ENCODE data around the gene DLAT.
"Not testable (repeated sequence)": the region's sequence is repeated elsewhere in the genome, so short reads cannot be mapped to it uniquely, and the experiment has no call there.

Gene DLAT

GRCh38 chr11:111996129-111996528, 29.1 kb upstream of the DLAT start:
- Mint-ChIP-seq H3K36me3 (ENCODE audit: low read depth) (peaks cover 32% of the 10 kb centered on the region), H3K27me3 (no peaks in the 10 kb centered on the region), H3K4me1 (ENCODE audit: low read depth) (peaks cover 4% of the 10 kb centered on the region), H3K9me3 (no peaks in the 10 kb centered on the region), H3K27ac (no peak overlapping the region), H3K4me3 (no peak overlapping the region)

GRCh38 chr11:111996669-111997068, 28.5 kb upstream of the DLAT start:
- H3K9me3 Mint-ChIP-seq; H3K27me3 Mint-ChIP-seq; H3K4me3 Mint-ChIP-seq; H3K4me1 Mint-ChIP-seq (ENCODE audit: low read depth); H3K27ac Mint-ChIP-seq: not testable (repeated sequence)
- H3K36me3 Mint-ChIP-seq (ENCODE audit: low read depth): peaks cover 35% of the 10 kb centered on the region

GRCh38 chr11:111999111-111999510, 26.1 kb upstream of the DLAT start:
- Mint-ChIP-seq H3K4me3 (no peak overlapping the region), H3K27ac (no peak overlapping the region), H3K9me3 (no peaks in the 10 kb centered on the region), H3K27me3 (no peaks in the 10 kb centered on the region), H3K4me1 (ENCODE audit: low read depth) (peaks cover 4% of the 10 kb centered on the region), H3K36me3 (ENCODE audit: low read depth) (peaks cover 44% of the 10 kb centered on the region)

- H3K27me3 Mint-ChIP-seq: peaks cover 3% of the 10 kb centered on the region
- peaks cover 4% of the 10 kb centered on the region for H3K4me1 Mint-ChIP-seq (ENCODE audit: low read depth)
- no peak overlapping the region for H3K27ac Mint-ChIP-seq
- peaks cover 43% of the 10 kb centered on the region for H3K36me3 Mint-ChIP-seq (ENCODE audit: low read depth)
- H3K4me3 Mint-ChIP-seq: no peak overlapping the region
- no peaks in the 10 kb centered on the region for H3K9me3 Mint-ChIP-seq
Observed at GRCh38 chr11:112000703-112001102, 24.5 kb upstream of the DLAT start.

- Mint-ChIP-seq H3K4me3 (no peak overlapping the region), H3K9me3 (no peaks in the 10 kb centered on the region), H3K27ac (no peak overlapping the region), H3K36me3 (ENCODE audit: low read depth) (peaks cover 38% of the 10 kb centered on the region), H3K4me1 (ENCODE audit: low read depth) (peaks cover 4% of the 10 kb centered on the region), H3K27me3 (peaks cover 3% of the 10 kb centered on the region)
Observed at GRCh38 chr11:112002491-112003216, 22.6 kb upstream of the DLAT start.

- H3K9me3 Mint-ChIP-seq: peaks cover 4% of the 10 kb centered on the region
- H3K27ac Mint-ChIP-seq: no peak overlapping the region
- peaks cover 8% of the 10 kb centered on the region for H3K27me3 Mint-ChIP-seq
- peaks cover 31% of the 10 kb centered on the region for H3K36me3 Mint-ChIP-seq (ENCODE audit: low read depth)
- H3K4me3 Mint-ChIP-seq: no peak overlapping the region
- no peaks in the 10 kb centered on the region for H3K4me1 Mint-ChIP-seq (ENCODE audit: low read depth)
Observed at GRCh38 chr11:112004389-112004788, 20.8 kb upstream of the DLAT start.

GRCh38 chr11:112005422-112006094, 19.6 kb upstream of the DLAT start:
- peaks cover 8% of the 10 kb centered on the region for H3K27me3 Mint-ChIP-seq
- peaks cover 4% of the 10 kb centered on the region for H3K9me3 Mint-ChIP-seq
- no peak overlapping the region for H3K4me3 Mint-ChIP-seq
- peaks cover 25% of the 10 kb centered on the region for H3K36me3 Mint-ChIP-seq (ENCODE audit: low read depth)
- no peaks in the 10 kb centered on the region for H3K4me1 Mint-ChIP-seq (ENCODE audit: low read depth)
- no peak overlapping the region for H3K27ac Mint-ChIP-seq

- not testable (repeated sequence) for H3K9me3 Mint-ChIP-seq; H3K4me1 Mint-ChIP-seq (ENCODE audit: low read depth); H3K27me3 Mint-ChIP-seq; H3K27ac Mint-ChIP-seq; H3K4me3 Mint-ChIP-seq
- peaks cover 20% of the 10 kb centered on the region for H3K36me3 Mint-ChIP-seq (ENCODE audit: low read depth)
Observed at GRCh38 chr11:112006095-112006441, 19.1 kb upstream of the DLAT start.

GRCh38 chr11:112011451-112011850, 13.8 kb upstream of the DLAT start:
- not testable (repeated sequence) for H3K9me3 Mint-ChIP-seq; H3K27me3 Mint-ChIP-seq; H3K27ac Mint-ChIP-seq; H3K36me3 Mint-ChIP-seq (ENCODE audit: low read depth); H3K4me3 Mint-ChIP-seq; H3K4me1 Mint-ChIP-seq (ENCODE audit: low read depth)

- Mint-ChIP-seq H3K36me3 (ENCODE audit: low read depth) (peaks cover 9% of the 10 kb centered on the region), H3K4me1 (ENCODE audit: low read depth) (no peaks in the 10 kb centered on the region), H3K27me3 (peaks cover 5% of the 10 kb centered on the region)
Observed at GRCh38 chr11:112012874-112013273, 12.3 kb upstream of the DLAT start.

GRCh38 chr11:112013497-112014164, 11.6 kb upstream of the DLAT start:
- no peak overlapping the region for H3K4me3 Mint-ChIP-seq
- H3K4me1 Mint-ChIP-seq (ENCODE audit: low read depth): no peaks in the 10 kb centered on the region
- peaks cover 2% of the 10 kb centered on the region for H3K27me3 Mint-ChIP-seq
- peaks cover 15% of the 10 kb centered on the region for H3K36me3 Mint-ChIP-seq (ENCODE audit: low read depth)
- H3K27ac Mint-ChIP-seq: no peak overlapping the region
- peaks cover 2% of the 10 kb centered on the region for H3K9me3 Mint-ChIP-seq

More at GRCh38 chr11:112012874-112013273, 12.3 kb upstream of the DLAT start:
- Mint-ChIP-seq H3K27ac (no peak overlapping the region), H3K4me3 (no peak overlapping the region), H3K9me3 (peaks cover 4% of the 10 kb centered on the region)

- Mint-ChIP-seq H3K9me3 (no peaks in the 10 kb centered on the region), H3K27ac (peak overlapping the region; percentile 66), H3K4me3 (no peak overlapping the region), H3K4me1 (ENCODE audit: low read depth) (no peaks in the 10 kb centered on the region), H3K27me3 (no peaks in the 10 kb centered on the region), H3K36me3 (ENCODE audit: low read depth) (peaks cover 22% of the 10 kb centered on the region)
Observed at GRCh38 chr11:112016088-112016764, 9.0 kb upstream of the DLAT start.

- Mint-ChIP-seq H3K9me3 (no peaks in the 10 kb centered on the region), H3K27me3 (no peaks in the 10 kb centered on the region), H3K4me3 (no peak overlapping the region), H3K36me3 (ENCODE audit: low read depth) (peaks cover 22% of the 10 kb centered on the region), H3K27ac (no peak overlapping the region), H3K4me1 (ENCODE audit: low read depth) (no peaks in the 10 kb centered on the region)
Observed at GRCh38 chr11:112016765-112017376, 8.3 kb upstream of the DLAT start.

GRCh38 chr11:112017538-112017937, 7.7 kb upstream of the DLAT start:
- Mint-ChIP-seq H3K27me3 (no peaks in the 10 kb centered on the region), H3K4me1 (ENCODE audit: low read depth) (peaks cover under 1% of the 10 kb centered on the region), H3K36me3 (ENCODE audit: low read depth) (peaks cover 22% of the 10 kb centered on the region), H3K4me3 (no peak overlapping the region), H3K9me3 (no peaks in the 10 kb centered on the region), H3K27ac (no peak overlapping the region)

GRCh38 chr11:112019066-112019465, 6.1 kb upstream of the DLAT start:
- peaks cover 27% of the 10 kb centered on the region for H3K36me3 Mint-ChIP-seq (ENCODE audit: low read depth)
- H3K4me1 Mint-ChIP-seq (ENCODE audit: low read depth): peaks cover 11% of the 10 kb centered on the region
- H3K9me3 Mint-ChIP-seq: no peaks in the 10 kb centered on the region
- H3K4me3 Mint-ChIP-seq: no peak overlapping the region
- H3K27ac Mint-ChIP-seq: no peak overlapping the region
- no peaks in the 10 kb centered on the region for H3K27me3 Mint-ChIP-seq
